ENCODE data around the gene ACTN1.
A peak's percentile ranks its signal among the peaks of the same experiment; 100 is the strongest.

The ACTN1 gene

GRCh38 chr14:68931063-68931462 lies 48.0 kb downstream of the ACTN1 start:
- Histone ChIP-seq H3K14ac (ENCODE audit: low read length) (no peak overlapping the region), H3K27ac (ENCODE audit: low read depth, low read length) (no peak overlapping the region), H2BK120ac (ENCODE audit: insufficient read depth, low read length, poor library complexity) (no peak overlapping the region), H2BK12ac (ENCODE audit: low read length) (no peak overlapping the region), H3K79me2 (ENCODE audit: control insufficient read depth, insufficient read depth, low read length, poor library complexity) (peaks cover 49% of the 10 kb centered on the region), H3K18ac (ENCODE audit: low read length) (no peak overlapping the region), H4K8ac (ENCODE audit: low read depth, low read length) (no peak overlapping the region), H2BK5ac (ENCODE audit: low read depth, low read length, poor library complexity) (no peak overlapping the region), H3K79me1 (ENCODE audit: low read length) (peaks cover 2% of the 10 kb centered on the region), H3K4me1 (ENCODE audit: control insufficient read depth in 1 of 2, insufficient read depth in 2 of 2, low read length in 2 of 2) (peaks cover 14 to 24% of the 10 kb centered on the region in 2 experiments), H4K12ac (ENCODE audit: low read depth, low read length) (no peak overlapping the region), H4K91ac (ENCODE audit: low read depth, low read length) (no peak overlapping the region), H3K9ac (ENCODE audit: low read length) (no peak overlapping the region), H3K23ac (ENCODE audit: low read length) (no peak overlapping the region), H3K4ac (ENCODE audit: low read depth, low read length) (peak overlapping the region; percentile 81), H3K4me2 (ENCODE audit: low read length) (no peak overlapping the region), H3K4me3 (ENCODE audit: low read depth, low read length) (no peak overlapping the region), H2AFZ (ENCODE audit: insufficient read depth, low read length, poor library complexity) (no peak overlapping the region), H3K27me3 (ENCODE audit: insufficient read depth, low read length) (no peaks in the 10 kb centered on the region), H3K9me3 (ENCODE audit: insufficient read depth, low read depth, low read length) (peaks cover 2% of the 10 kb centered on the region), H2AK5ac (ENCODE audit: low read length) (no peak overlapping the region), H3K36me3 (ENCODE audit: control insufficient read depth in 1 of 2, insufficient read depth in 2 of 2, low read length in 2 of 2) (peaks cover 16 to 41% of the 10 kb centered on the region in 2 experiments)
- WGBS (ENCODE audit: extremely low coverage, insufficient coverage, insufficient read length), result no CpG with 5 or more reads among the region's 3 CpGs
- no peak for DNase-seq

- no peak for DNase-seq
- H3K4me1 ChIP-seq (ENCODE audit: control insufficient read depth in 1 of 2, insufficient read depth in 2 of 2, low read length in 2 of 2), result peaks cover 18 to 28% of the 10 kb centered on the region in 2 experiments
- no peak overlapping the region for H3K9ac ChIP-seq (ENCODE audit: low read length)
- no peak overlapping the region for H4K12ac ChIP-seq (ENCODE audit: low read depth, low read length)
- no peak overlapping the region for H4K8ac ChIP-seq (ENCODE audit: low read depth, low read length)
- H3K23ac ChIP-seq (ENCODE audit: low read length), result no peak overlapping the region
- no peak overlapping the region for H4K91ac ChIP-seq (ENCODE audit: low read depth, low read length)
- no CpG with 5 or more reads among the region's 12 CpGs for WGBS (ENCODE audit: extremely low coverage, insufficient coverage, insufficient read length)
- H3K4me2 ChIP-seq (ENCODE audit: low read length), result no peak overlapping the region
- peaks cover 24 to 49% of the 10 kb centered on the region in 2 experiments for H3K36me3 ChIP-seq (ENCODE audit: control insufficient read depth in 1 of 2, insufficient read depth in 2 of 2, low read length in 2 of 2)
- no peak overlapping the region for H2BK120ac ChIP-seq (ENCODE audit: insufficient read depth, low read length, poor library complexity)
- H2BK5ac ChIP-seq (ENCODE audit: low read depth, low read length, poor library complexity), result no peak overlapping the region
- H2AK5ac ChIP-seq (ENCODE audit: low read length), result no peak overlapping the region
- no peak overlapping the region for H3K18ac ChIP-seq (ENCODE audit: low read length)
- H2AFZ ChIP-seq (ENCODE audit: insufficient read depth, low read length, poor library complexity), result no peak overlapping the region
- H3K9me3 ChIP-seq (ENCODE audit: insufficient read depth, low read depth, low read length), result peaks cover 6% of the 10 kb centered on the region
- H3K79me2 ChIP-seq (ENCODE audit: control insufficient read depth, insufficient read depth, low read length, poor library complexity), result peaks cover 45% of the 10 kb centered on the region
- no peak overlapping the region for H3K14ac ChIP-seq (ENCODE audit: low read length)
- peak overlapping the region; percentile 76 for H3K4ac ChIP-seq (ENCODE audit: low read depth, low read length)
- H3K4me3 ChIP-seq (ENCODE audit: low read depth, low read length), result no peak overlapping the region
- no peak overlapping the region for H3K27ac ChIP-seq (ENCODE audit: low read depth, low read length)
- no peak overlapping the region for H2BK12ac ChIP-seq (ENCODE audit: low read length)
- H3K27me3 ChIP-seq (ENCODE audit: insufficient read depth, low read length), result no peaks in the 10 kb centered on the region
- H3K79me1 ChIP-seq (ENCODE audit: low read length), result peaks cover 8% of the 10 kb centered on the region
Measured at GRCh38 chr14:68929623-68930307, 49.3 kb downstream of the ACTN1 start.

DNA sequence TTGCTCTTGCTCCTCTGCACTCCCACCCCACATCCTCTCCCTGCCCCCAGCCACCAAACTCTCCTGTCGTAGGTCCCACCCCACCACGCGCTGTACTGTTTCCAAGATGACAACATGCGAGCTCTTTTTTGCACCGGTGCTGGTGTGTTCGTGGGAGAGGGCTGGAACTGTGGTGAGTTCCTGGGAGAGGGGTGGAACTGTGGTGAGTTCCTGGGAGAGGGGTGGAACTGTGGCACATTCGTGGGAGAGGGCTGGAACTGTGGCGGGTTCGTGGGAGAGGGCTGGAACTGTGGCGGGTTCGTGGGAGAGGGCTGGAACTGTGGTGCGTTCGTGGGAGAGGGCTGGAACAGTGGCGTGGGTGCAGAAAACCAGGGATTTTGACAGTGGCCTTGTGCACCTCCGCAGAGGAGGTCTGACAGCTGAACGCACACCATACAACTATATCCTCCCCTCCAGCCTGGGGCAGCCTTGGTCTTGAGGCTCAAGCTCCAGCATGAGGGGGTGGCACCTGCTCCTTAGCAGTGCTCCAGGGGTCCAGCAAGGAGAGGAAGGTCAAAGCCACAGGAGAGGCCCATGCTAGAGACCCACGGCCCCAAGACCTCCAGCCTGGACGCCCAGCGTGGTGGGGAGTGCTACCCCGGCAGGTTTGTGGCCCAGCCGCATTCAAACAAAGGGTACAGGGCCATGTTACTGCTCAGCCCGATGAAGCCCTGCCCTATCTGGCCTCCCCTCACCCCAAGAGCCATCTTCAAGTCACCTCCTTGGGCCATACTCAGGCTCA lies 50.1 kb downstream of the ACTN1 start:
- WGBS (ENCODE audit: extremely low coverage, insufficient coverage, insufficient read length), result no CpG with 5 or more reads among the region's 22 CpGs
- H2BK5ac ChIP-seq (ENCODE audit: low read depth, low read length, poor library complexity), result no peak overlapping the region
- peaks cover 26 to 34% of the 10 kb centered on the region in 2 experiments for H3K4me1 ChIP-seq (ENCODE audit: control insufficient read depth in 1 of 2, insufficient read depth in 2 of 2, low read length in 2 of 2)
- H3K14ac ChIP-seq (ENCODE audit: low read length), result no peak overlapping the region
- H3K79me1 ChIP-seq (ENCODE audit: low read length), result peaks cover 11% of the 10 kb centered on the region
- no peaks in the 10 kb centered on the region for H3K27me3 ChIP-seq (ENCODE audit: insufficient read depth, low read length)
- H4K12ac ChIP-seq (ENCODE audit: low read depth, low read length), result no peak overlapping the region
- no peak overlapping the region for H3K4me3 ChIP-seq (ENCODE audit: low read depth, low read length)
- H3K79me2 ChIP-seq (ENCODE audit: control insufficient read depth, insufficient read depth, low read length, poor library complexity), result peaks cover 41% of the 10 kb centered on the region
- no peak overlapping the region for H2BK12ac ChIP-seq (ENCODE audit: low read length)
- no peak overlapping the region for H2BK120ac ChIP-seq (ENCODE audit: insufficient read depth, low read length, poor library complexity)
- no peak overlapping the region for H2AK5ac ChIP-seq (ENCODE audit: low read length)
- no peak overlapping the region for H4K8ac ChIP-seq (ENCODE audit: low read depth, low read length)
- H3K23ac ChIP-seq (ENCODE audit: low read length), result no peak overlapping the region
- peaks cover 6% of the 10 kb centered on the region for H3K9me3 ChIP-seq (ENCODE audit: insufficient read depth, low read depth, low read length)
- peaks cover 24 to 47% of the 10 kb centered on the region in 2 experiments for H3K36me3 ChIP-seq (ENCODE audit: control insufficient read depth in 1 of 2, insufficient read depth in 2 of 2, low read length in 2 of 2)
- no peak for DNase-seq
- H3K18ac ChIP-seq (ENCODE audit: low read length), result no peak overlapping the region
- H3K9ac ChIP-seq (ENCODE audit: low read length), result no peak overlapping the region
- no peak overlapping the region for H3K4me2 ChIP-seq (ENCODE audit: low read length)
- H2AFZ ChIP-seq (ENCODE audit: insufficient read depth, low read length, poor library complexity), result no peak overlapping the region
- peak overlapping the region; percentile 76 for H3K4ac ChIP-seq (ENCODE audit: low read depth, low read length)
- no peak overlapping the region for H4K91ac ChIP-seq (ENCODE audit: low read depth, low read length)
- H3K27ac ChIP-seq (ENCODE audit: low read depth, low read length), result no peak overlapping the region

DNA sequence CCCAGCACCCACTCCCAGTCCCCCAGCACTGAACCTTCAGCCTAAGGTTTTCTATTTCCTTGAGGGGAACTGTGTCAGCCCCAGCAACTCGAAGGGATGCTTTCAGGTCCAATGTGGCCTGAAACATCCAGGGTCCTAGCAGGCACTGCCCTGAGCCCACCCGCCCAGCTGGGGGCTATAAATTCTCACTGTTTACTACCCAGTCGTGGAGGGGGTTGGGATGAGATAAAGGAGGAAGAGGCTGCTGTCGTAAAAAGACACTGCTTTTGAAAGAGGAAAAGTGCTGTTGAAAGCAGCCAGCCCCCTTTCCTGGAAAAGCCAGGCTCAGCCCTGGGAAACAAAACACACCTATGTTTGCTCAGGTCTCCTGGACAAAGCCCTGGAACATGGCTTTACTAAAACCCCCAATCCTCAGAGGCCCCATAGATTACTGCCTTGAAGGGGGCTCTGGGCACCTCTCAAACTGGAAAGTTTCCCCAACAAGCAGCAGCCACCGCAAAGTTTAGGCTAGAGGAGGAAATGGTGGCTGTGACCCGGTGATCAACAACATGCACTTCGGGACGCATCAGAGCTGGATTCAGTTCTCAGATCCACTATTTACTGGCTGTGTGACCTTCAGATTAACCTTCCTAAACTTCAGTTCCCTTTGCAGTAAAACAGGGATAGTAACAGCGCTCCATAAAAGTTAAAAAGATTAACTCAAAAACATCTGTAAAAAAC lies 51.0 kb downstream of the ACTN1 start:
- Histone ChIP-seq H3K9me3 (ENCODE audit: insufficient read depth, low read depth, low read length) (peaks cover 6% of the 10 kb centered on the region), H3K4me2 (ENCODE audit: low read length) (no peak overlapping the region), H3K79me2 (ENCODE audit: control insufficient read depth, insufficient read depth, low read length, poor library complexity) (peaks cover 41% of the 10 kb centered on the region), H3K27me3 (ENCODE audit: insufficient read depth, low read length) (no peaks in the 10 kb centered on the region), H3K23ac (ENCODE audit: low read length) (no peak overlapping the region), H4K8ac (ENCODE audit: low read depth, low read length) (no peak overlapping the region), H2BK5ac (ENCODE audit: low read depth, low read length, poor library complexity) (no peak overlapping the region), H2BK120ac (ENCODE audit: insufficient read depth, low read length, poor library complexity) (no peak overlapping the region), H4K91ac (ENCODE audit: low read depth, low read length) (no peak overlapping the region), H3K4me3 (ENCODE audit: low read depth, low read length) (no peak overlapping the region), H3K14ac (ENCODE audit: low read length) (no peak overlapping the region), H2AFZ (ENCODE audit: insufficient read depth, low read length, poor library complexity) (no peak overlapping the region), H3K18ac (ENCODE audit: low read length) (no peak overlapping the region), H3K36me3 (ENCODE audit: control insufficient read depth in 1 of 2, insufficient read depth in 2 of 2, low read length in 2 of 2) (peaks cover 26 to 50% of the 10 kb centered on the region in 2 experiments), H2AK5ac (ENCODE audit: low read length) (no peak overlapping the region), H3K9ac (ENCODE audit: low read length) (no peak overlapping the region), H3K79me1 (ENCODE audit: low read length) (peaks cover 17% of the 10 kb centered on the region), H2BK12ac (ENCODE audit: low read length) (no peak overlapping the region), H3K27ac (ENCODE audit: low read depth, low read length) (peak overlapping the region; percentile 16), H4K12ac (ENCODE audit: low read depth, low read length) (no peak overlapping the region), H3K4me1 (ENCODE audit: control insufficient read depth in 1 of 2, insufficient read depth in 2 of 2, low read length in 2 of 2) (peaks cover 30 to 40% of the 10 kb centered on the region in 2 experiments), H3K4ac (ENCODE audit: low read depth, low read length) (peak overlapping the region; percentile 59)
- DNase-seq, result no peak
- no CpG with 5 or more reads among the region's 9 CpGs for WGBS (ENCODE audit: extremely low coverage, insufficient coverage, insufficient read length)
